ENCODE data around the gene IGSF6.
"Not testable (repeated sequence)": the region's sequence is repeated elsewhere in the genome, so short reads cannot be mapped to it uniquely, and the experiment has no call there.

The IGSF6 gene

DNA sequence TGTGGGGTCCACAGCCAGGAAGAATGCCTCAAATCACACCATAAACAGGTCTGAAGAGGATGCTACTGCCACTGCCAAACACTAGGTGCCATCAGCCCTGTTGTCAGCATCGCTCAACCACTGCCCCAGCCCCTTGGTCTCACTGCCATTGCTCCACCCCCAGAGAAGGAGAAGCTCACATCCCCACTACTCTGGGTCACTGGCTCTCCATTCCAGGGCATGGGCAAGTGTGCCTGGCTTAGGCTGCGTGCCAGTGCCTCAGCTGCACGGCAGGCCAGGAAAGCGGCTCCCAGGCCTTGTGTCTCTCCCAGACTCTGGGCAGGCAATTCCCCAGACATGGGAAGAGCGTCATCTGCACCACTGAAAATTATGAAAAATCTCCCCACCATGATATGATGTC lies 1.2 kb upstream of the IGSF6 start:
- DNase-seq: no peak

GRCh38 chr16:21651515-21651914 lies 893 bp downstream of the IGSF6 start:
- no peak for DNase-seq

GRCh38 chr16:21650521-21650920 lies 1.9 kb downstream of the IGSF6 start:
- DNase-seq: peak in 2 of 56 donors; percentile 8 to 36

DNA sequence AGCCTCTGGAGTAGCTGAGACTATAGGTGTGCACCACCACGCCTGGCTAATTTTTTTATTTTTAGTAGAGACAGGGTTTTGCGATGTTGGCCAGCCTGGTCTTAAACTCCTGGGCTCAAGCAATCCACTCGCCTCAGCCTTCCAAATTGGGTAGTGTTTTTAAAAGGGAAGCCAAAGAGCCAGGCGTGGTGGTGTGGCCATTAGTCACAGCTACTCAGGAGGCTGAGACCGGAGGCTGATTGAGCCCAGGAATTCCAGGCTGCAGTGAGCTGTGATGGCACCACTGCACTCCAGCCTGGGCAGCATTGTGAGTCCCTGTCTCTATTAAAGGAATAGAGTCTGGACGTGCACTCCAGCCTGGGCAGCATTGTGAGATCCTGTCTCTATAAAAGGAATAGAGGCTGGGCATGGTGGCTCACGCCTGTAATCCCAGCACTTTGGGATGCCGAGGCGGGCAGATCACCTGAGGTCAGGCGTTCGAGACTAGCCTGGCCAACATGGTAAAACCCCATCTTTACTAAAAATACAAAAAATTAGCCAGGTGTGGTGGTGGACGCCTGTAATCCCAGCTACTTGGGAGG lies 2.5 kb downstream of the IGSF6 start:
- DNase-seq: not testable (repeated sequence)

DNA sequence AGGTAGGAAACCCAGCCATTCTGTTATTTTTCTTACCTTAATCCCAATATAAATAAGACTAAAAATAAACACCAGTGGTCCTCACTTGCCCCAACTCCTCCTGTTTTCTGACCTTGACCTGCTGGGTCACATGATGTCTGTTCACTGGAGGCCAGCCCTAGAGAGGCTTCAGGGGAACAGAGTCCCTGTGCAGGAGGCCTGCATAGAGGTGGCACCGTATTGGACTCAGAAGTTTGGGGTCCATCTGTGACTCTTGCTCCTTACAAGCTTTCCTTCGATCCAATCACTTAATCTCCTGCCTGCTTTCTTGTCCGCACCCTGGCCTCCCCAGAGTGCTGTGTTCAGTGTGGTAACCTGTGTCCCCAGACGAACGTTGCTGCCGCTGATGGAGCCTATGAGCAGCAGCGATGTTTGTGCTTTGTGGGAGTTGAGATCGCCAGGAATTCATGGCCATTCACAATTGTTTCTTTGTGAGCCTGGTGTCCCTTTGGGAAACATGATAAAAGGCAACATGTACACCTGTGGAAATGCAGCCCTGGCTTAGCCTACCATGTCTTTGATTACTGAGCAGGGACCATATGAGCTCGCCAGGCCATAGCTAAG lies 4.7 kb downstream of the IGSF6 start:
- no peak for DNase-seq

DNA sequence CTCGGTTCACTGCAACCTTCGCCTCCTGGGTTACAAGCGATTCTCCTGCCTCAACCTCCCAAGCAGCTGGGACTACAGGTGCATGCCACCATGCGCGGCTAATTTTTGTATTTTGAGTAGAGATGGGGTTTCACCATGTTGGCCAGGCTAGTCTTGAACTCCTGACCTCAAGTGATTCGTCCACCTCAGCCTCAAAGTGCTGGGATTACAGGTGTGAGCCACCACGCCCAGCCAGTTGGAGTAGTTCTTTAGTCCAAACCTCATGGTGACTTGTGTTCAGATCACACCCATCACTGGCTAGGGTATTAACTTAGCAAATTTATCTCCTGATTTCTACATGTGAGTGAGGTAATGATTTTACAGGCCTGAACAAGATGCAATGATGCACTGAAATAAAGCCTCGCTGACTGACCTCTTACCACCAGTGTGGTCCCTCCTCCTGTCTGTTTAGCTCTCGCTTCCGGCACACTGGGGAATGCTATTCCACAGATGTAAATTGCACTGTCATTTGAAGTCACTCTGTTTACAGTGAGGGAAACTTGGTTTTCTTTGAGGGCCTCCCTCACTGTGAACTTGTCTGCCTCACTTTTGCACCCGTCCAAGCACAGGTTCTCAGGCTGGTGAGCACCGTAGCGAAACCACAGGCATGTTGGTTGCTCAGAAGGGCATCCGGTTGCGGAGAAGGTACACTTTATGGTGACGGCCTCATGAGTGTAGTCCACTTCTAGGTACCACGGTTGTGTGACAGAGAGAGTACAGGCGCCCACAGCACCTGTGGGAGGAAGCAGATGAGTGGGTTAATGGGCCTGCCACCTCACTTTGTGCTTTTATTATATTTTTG lies 5.5 kb downstream of the IGSF6 start:
- no peak for DNase-seq

GRCh38 chr16:21646091-21646490 lies 6.3 kb downstream of the IGSF6 start:
- no peak for DNase-seq

DNA sequence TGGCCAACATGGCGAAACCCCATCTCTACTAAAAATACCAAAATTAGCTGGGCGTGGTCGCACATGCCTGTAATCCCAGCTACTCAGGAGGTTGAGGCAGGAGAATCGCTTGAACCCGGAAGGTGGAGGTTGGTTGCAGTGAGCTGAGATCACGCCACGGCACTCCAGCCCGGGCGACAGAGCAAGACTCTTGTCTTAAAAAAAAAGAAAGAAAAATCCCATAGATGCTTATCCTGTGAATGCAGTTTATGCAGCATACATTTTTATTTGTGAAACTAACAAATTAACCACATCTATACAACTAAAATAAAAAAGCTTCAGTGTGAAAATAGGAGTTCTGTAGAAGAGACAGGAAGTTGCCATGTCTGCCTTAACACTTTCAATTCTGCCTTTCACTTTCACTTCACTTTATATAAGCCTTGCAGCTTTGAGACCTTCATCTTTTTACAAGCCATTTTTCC lies 7.1 kb downstream of the IGSF6 start:
- DNase-seq: no peak

GRCh38 chr16:21644674-21645073 lies 7.7 kb downstream of the IGSF6 start:
- no peak for DNase-seq

DNA sequence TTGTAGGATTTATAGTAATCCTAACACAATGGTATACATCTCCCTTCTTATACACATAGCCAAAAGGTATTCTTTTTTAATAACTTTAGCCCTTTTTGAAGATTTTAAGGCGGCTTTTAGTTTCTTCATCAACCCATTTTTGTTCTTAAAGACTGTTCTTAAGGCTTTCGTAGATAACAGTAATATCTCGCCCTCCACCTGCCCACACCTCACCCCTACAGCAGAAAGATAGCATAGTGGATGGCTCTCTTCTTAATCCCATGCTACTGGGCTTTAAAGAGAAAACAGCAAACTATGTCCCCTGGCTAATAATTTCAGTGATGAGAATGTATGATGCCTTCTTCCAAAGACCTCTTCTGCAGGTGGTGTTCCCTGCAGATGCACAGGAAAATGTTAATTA lies 8.6 kb downstream of the IGSF6 start:
- no peak for DNase-seq

DNA sequence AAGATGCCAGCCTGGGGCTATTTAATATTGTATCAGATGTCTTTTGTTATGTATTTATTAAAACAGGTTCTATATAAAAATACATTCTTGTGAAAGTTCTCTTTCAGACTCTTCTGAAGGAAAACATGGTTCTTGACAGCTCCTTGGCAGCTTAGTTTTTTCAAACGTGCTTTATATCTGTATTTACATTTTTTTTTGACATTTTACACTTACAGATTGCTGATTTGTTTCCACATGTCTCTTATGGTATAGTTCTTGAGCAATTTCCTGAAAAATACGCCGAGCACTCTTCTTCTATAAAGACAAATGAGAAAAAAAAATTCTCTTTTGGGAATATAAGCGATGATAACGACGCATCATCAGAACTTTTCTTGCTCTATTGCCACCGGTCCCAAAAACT lies 9.5 kb downstream of the IGSF6 start:
- no peak for DNase-seq

- DNase-seq: no peak
These were observed 10.5 kb downstream of the IGSF6 start for GRCh38 chr16:21641916-21642315.

- no peak for DNase-seq
These were observed 12.9 kb downstream of the IGSF6 start for GRCh38 chr16:21639493-21639892.

DNA sequence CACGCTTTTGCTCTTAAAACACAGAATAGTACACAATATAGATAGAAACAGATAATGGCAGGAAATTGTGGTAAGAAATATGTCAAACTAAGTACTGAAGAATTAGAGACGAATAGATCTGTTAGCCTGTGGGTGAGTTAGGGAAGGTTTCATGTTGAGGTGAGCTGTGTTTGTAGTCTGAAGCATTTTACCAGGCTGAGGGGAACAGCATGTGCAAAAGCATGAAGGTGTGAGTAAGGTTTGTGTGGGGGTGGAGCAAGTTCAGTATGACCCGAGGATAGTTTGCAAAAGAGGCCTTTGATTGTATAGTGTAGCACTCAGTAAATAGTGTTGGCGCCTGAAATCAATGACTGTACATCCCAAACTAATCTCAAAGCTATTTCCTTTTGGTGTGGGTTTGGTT lies 13.8 kb downstream of the IGSF6 start:
- DNase-seq: no peak

- no peak for DNase-seq
These were observed 15.1 kb downstream of the IGSF6 start for GRCh38 chr16:21637032-21637968.

- DNase-seq: not testable (repeated sequence)
These were observed 16.7 kb downstream of the IGSF6 start for GRCh38 chr16:21635694-21636093.

- no peak for DNase-seq
These were observed 18.2 kb downstream of the IGSF6 start for GRCh38 chr16:21634216-21634615.

GRCh38 chr16:21631951-21632575 lies 20.3 kb downstream of the IGSF6 start:
- DNase-seq: not testable (repeated sequence)

- not testable (repeated sequence) for DNase-seq
These were observed 21.0 kb downstream of the IGSF6 start for GRCh38 chr16:21631376-21631775.

- not testable (repeated sequence) for DNase-seq
These were observed 21.5 kb downstream of the IGSF6 start for GRCh38 chr16:21630866-21631265.
